Measurements from ENCODE around the gene WHRN.

WHRN gene

DNA sequence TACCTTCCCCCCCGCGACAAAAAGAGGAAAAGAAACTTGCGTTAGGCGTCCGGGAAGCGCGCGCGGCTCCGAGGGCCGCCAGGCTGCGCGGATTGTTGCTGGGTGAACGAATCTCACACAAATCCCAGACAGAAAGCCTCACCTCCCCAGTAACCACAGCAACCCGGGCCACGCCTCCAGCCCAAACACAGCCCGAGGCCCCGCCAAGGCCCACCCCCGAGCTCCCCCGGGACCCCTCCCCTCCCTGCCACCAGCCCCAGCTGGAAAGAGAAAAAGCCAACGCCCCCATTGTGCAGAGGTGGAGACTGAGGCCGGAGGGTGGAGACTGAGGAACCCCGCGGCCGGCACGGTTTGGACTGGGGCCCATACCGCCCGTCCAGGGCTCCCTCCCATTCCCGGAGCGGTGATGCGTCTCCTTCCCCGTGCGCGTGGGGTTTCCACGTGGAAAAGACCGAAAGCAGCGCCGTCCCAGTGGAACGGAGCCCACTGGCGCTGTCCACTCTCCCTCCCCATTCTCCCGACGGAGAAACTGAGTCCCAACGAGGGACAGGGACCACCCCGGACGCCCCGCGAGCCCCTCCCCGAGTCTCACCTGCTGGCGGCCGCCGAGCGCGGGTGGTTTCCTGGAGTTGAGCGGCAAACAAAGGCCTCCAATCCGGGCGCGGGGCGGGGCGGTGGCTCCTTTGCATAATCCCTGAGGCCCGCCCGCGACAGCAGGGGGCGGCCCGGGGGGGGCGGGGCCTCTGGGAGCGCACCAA, 107.2 kb downstream of the WHRN start:
- DNase-seq (ENCODE audit: low read depth, low spot score) = peak; percentile 93
- Histone ChIP-seq H3K4me1 (ENCODE audit: insufficient read depth, insufficient read length) (peaks cover 6% of the 10 kb centered on the region), H3K36me3 (ENCODE audit: insufficient read depth, insufficient read length, low read length) (peaks cover 9% of the 10 kb centered on the region), H3K9ac (ENCODE audit: insufficient read length, low read depth) (peak overlapping the region; percentile 79), H3K4me3 (ENCODE audit: insufficient read length, low read depth) (peak overlapping the region; percentile 85), H3K9me3 (ENCODE audit: insufficient read depth, low read length) (no peaks in the 10 kb centered on the region), H3K27me3 (ENCODE audit: insufficient read depth, insufficient read length) (no peaks in the 10 kb centered on the region)
- TF ChIP-seq YY1 (IDR thresholded peaks at IDR 0.05; ENCODE audit: insufficient read depth, insufficient read length) = no peak
- TF ChIP-seq ZNF274 (IDR thresholded peaks at IDR 0.05; ENCODE audit: low read depth, low read length) = no peak
- no peak for TF ChIP-seq SUZ12 (IDR thresholded peaks at IDR 0.05; ENCODE audit: extremely low read depth, insufficient read depth, insufficient read length)

- Histone ChIP-seq H3K36me3 (ENCODE audit: insufficient read depth, insufficient read length, low read length) (peaks cover 2% of the 10 kb centered on the region), H3K27me3 (ENCODE audit: insufficient read depth, insufficient read length) (no peaks in the 10 kb centered on the region), H3K4me1 (ENCODE audit: insufficient read depth, insufficient read length) (peaks cover 6% of the 10 kb centered on the region), H3K9ac (ENCODE audit: insufficient read length, low read depth) (peak overlapping the region; percentile 66), H3K4me3 (ENCODE audit: insufficient read length, low read depth) (peak overlapping the region; percentile 85), H3K9me3 (ENCODE audit: insufficient read depth, low read length) (no peaks in the 10 kb centered on the region)
- TF ChIP-seq YY1 (IDR thresholded peaks at IDR 0.05; ENCODE audit: insufficient read depth, insufficient read length) (no peak), SUZ12 (IDR thresholded peaks at IDR 0.05; ENCODE audit: extremely low read depth, insufficient read depth, insufficient read length) (no peak), ZNF274 (IDR thresholded peaks at IDR 0.05; ENCODE audit: low read depth, low read length) (no peak)
- DNase-seq (ENCODE audit: low read depth, low spot score) = no peak
Measured at GRCh38 chr9:114397219-114397847, 107.9 kb downstream of the WHRN start.

DNA sequence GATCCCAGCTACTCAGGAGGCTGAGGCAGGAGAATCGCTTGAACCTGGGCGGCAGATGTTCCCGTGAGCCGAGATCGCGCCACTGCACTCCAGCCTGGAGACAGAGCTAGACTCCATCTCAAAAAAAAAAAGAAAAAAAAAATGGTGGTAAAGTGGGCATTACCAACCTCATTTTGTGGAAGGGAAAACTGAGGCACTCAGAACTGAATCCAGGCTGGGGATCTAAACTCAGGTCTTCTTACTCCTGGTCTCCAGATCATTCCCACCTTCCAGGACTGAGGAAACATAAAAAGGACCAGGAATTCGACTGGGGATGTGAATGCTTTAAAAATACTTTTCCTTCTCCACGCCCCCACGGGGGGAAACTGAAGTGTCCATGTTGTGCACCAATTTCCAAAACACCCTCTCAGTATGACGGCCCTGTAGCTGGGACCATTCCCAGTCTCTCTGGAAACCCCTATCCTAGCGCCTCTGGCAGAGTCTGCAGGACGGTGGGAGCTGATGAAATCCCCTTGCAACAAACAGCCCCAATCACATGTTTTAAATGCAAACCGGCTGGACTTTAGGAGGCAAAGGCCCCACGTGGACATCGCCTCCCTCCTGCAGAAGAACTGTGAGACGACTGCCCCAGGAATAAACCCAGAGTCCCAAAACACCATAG, 108.6 kb downstream of the WHRN start:
- Histone ChIP-seq H3K9ac (ENCODE audit: insufficient read length, low read depth) (peak overlapping the region; percentile 6), H3K27me3 (ENCODE audit: insufficient read depth, insufficient read length) (no peaks in the 10 kb centered on the region), H3K9me3 (ENCODE audit: insufficient read depth, low read length) (no peaks in the 10 kb centered on the region), H3K36me3 (ENCODE audit: insufficient read depth, insufficient read length, low read length) (no peaks in the 10 kb centered on the region), H3K4me3 (ENCODE audit: insufficient read length, low read depth) (peak overlapping the region; percentile 85), H3K4me1 (ENCODE audit: insufficient read depth, insufficient read length) (peaks cover 6% of the 10 kb centered on the region)
- DNase-seq (ENCODE audit: low read depth, low spot score) = no peak
- TF ChIP-seq SUZ12 (IDR thresholded peaks at IDR 0.05; ENCODE audit: extremely low read depth, insufficient read depth, insufficient read length) = no peak
- TF ChIP-seq ZNF274 (IDR thresholded peaks at IDR 0.05; ENCODE audit: low read depth, low read length) = no peak
- no peak for TF ChIP-seq YY1 (IDR thresholded peaks at IDR 0.05; ENCODE audit: insufficient read depth, insufficient read length)

DNA sequence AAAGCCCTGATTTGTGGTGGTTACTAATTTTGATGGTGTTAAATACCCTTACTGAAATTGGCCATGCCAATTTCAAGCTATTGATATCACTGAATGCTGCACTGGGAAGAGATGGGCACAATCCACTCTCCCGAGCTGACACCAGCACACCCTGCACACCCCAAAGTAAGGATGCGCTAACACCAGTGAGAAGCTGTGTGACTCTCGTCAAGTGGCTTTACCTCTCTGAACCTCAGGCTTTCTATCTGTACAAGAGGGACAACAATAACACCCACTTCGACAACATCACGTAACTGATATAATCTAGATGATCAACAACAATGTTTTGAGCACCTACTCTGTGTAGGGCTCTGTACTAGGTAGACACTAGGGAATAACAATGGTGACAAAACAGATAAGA, 109.5 kb downstream of the WHRN start:
- no peak for DNase-seq (ENCODE audit: low read depth, low spot score)
- TF ChIP-seq SUZ12 (IDR thresholded peaks at IDR 0.05; ENCODE audit: extremely low read depth, insufficient read depth, insufficient read length) = no peak
- no peak for TF ChIP-seq ZNF274 (IDR thresholded peaks at IDR 0.05; ENCODE audit: low read depth, low read length)
- no peak for TF ChIP-seq YY1 (IDR thresholded peaks at IDR 0.05; ENCODE audit: insufficient read depth, insufficient read length)
- H3K9me3 ChIP-seq (ENCODE audit: insufficient read depth, low read length) = no peaks in the 10 kb centered on the region
- H3K27me3 ChIP-seq (ENCODE audit: insufficient read depth, insufficient read length) = no peaks in the 10 kb centered on the region
- H3K4me1 ChIP-seq (ENCODE audit: insufficient read depth, insufficient read length) = peaks cover 6% of the 10 kb centered on the region
- no peak overlapping the region for H3K4me3 ChIP-seq (ENCODE audit: insufficient read length, low read depth)
- H3K9ac ChIP-seq (ENCODE audit: insufficient read length, low read depth) = no peak overlapping the region
- no peaks in the 10 kb centered on the region for H3K36me3 ChIP-seq (ENCODE audit: insufficient read depth, insufficient read length, low read length)

GRCh38 chr9:114395334-114395617, 110.0 kb downstream of the WHRN start:
- no peak for DNase-seq (ENCODE audit: low read depth, low spot score)
- TF ChIP-seq ZNF274 (IDR thresholded peaks at IDR 0.05; ENCODE audit: low read depth, low read length) (no peak), YY1 (IDR thresholded peaks at IDR 0.05; ENCODE audit: insufficient read depth, insufficient read length) (no peak), SUZ12 (IDR thresholded peaks at IDR 0.05; ENCODE audit: extremely low read depth, insufficient read depth, insufficient read length) (no peak)
- H3K9me3 ChIP-seq (ENCODE audit: insufficient read depth, low read length) = no peaks in the 10 kb centered on the region
- no peaks in the 10 kb centered on the region for H3K36me3 ChIP-seq (ENCODE audit: insufficient read depth, insufficient read length, low read length)
- H3K4me1 ChIP-seq (ENCODE audit: insufficient read depth, insufficient read length) = peaks cover 8% of the 10 kb centered on the region
- no peak overlapping the region for H3K4me3 ChIP-seq (ENCODE audit: insufficient read length, low read depth)
- no peaks in the 10 kb centered on the region for H3K27me3 ChIP-seq (ENCODE audit: insufficient read depth, insufficient read length)
- peak overlapping the region; percentile 61 for H3K9ac ChIP-seq (ENCODE audit: insufficient read length, low read depth)

GRCh38 chr9:114394523-114395333, 110.5 kb downstream of the WHRN start:
- TF ChIP-seq SUZ12 (IDR thresholded peaks at IDR 0.05; ENCODE audit: extremely low read depth, insufficient read depth, insufficient read length) (no peak), ZNF274 (IDR thresholded peaks at IDR 0.05; ENCODE audit: low read depth, low read length) (no peak), YY1 (IDR thresholded peaks at IDR 0.05; ENCODE audit: insufficient read depth, insufficient read length) (no peak)
- Histone ChIP-seq H3K27me3 (ENCODE audit: insufficient read depth, insufficient read length) (no peaks in the 10 kb centered on the region), H3K4me1 (ENCODE audit: insufficient read depth, insufficient read length) (peaks cover 10% of the 10 kb centered on the region), H3K9me3 (ENCODE audit: insufficient read depth, low read length) (no peaks in the 10 kb centered on the region), H3K4me3 (ENCODE audit: insufficient read length, low read depth) (no peak overlapping the region), H3K9ac (ENCODE audit: insufficient read length, low read depth) (peak overlapping the region; percentile 61), H3K36me3 (ENCODE audit: insufficient read depth, insufficient read length, low read length) (no peaks in the 10 kb centered on the region)
- DNase-seq (ENCODE audit: low read depth, low spot score) = no peak

Measured in NT2/D1 (cell line).